ENCODE results near the gene MBL2. TPM values are rescaled to one million over a fixed set of nuclear protein-coding genes. Genes with fewer than 3 reads are reported as not detected.

Gene MBL2
- total RNA-seq (2021) (not detected in 3 replicates), Bru-seq, nascent RNA (not detected)
- long read RNA-seq, experiment 1, result 0 reads
- long read RNA-seq, experiment 2, result 0 reads
- long read RNA-seq, experiment 3, result 0 reads

DNA sequence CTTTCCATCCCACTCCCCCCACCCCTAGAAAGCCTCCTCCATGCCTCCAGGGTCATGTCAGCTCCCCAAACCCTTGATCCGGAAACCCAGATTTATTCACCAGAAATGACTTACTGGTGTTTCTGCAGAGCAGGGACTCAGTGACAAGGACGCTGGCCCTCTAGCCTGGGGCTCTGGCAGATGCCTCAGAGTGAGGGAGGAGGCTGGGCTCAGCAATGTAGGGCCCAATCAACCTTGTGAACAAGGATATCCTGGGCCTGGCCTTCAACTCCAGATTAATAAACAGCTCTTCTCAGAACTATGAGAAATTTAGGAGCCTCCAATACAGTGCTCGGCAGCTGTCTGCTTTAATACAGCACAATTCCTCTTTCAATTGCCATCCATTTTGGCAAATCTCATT lies at the start of gene MBL2:
Gene MBL2 (minus strand): TSS at position 162 of the 400 bp plus-strand sequence. CDS start 1,149 bp downstream, outside the sequence.
- no peaks in the 10 kb centered on the region for H3K36me3 Mint-ChIP-seq

GRCh38 chr10:52820309-52820708 lies 47.7 kb upstream of the MBL2 start:
- H3K27ac Mint-ChIP-seq, result no peak overlapping the region
- no peaks in the 10 kb centered on the region for H3K36me3 Mint-ChIP-seq
- ChIA-PET CTCF (no interaction called here), POLR2A (no interaction called here)
- ATAC-seq, result no peak
- no peaks in the 10 kb centered on the region for H3K27me3 Mint-ChIP-seq (ENCODE audit: low read depth)
- DNase-seq (ENCODE audit: low spot score), result no peak
- peaks cover 37% of the 10 kb centered on the region for H3K4me1 Mint-ChIP-seq
- H3K9me3 Mint-ChIP-seq, result no peaks in the 10 kb centered on the region
- no peak overlapping the region for H3K4me3 Mint-ChIP-seq
- TF ChIP-seq, protein P1, sequence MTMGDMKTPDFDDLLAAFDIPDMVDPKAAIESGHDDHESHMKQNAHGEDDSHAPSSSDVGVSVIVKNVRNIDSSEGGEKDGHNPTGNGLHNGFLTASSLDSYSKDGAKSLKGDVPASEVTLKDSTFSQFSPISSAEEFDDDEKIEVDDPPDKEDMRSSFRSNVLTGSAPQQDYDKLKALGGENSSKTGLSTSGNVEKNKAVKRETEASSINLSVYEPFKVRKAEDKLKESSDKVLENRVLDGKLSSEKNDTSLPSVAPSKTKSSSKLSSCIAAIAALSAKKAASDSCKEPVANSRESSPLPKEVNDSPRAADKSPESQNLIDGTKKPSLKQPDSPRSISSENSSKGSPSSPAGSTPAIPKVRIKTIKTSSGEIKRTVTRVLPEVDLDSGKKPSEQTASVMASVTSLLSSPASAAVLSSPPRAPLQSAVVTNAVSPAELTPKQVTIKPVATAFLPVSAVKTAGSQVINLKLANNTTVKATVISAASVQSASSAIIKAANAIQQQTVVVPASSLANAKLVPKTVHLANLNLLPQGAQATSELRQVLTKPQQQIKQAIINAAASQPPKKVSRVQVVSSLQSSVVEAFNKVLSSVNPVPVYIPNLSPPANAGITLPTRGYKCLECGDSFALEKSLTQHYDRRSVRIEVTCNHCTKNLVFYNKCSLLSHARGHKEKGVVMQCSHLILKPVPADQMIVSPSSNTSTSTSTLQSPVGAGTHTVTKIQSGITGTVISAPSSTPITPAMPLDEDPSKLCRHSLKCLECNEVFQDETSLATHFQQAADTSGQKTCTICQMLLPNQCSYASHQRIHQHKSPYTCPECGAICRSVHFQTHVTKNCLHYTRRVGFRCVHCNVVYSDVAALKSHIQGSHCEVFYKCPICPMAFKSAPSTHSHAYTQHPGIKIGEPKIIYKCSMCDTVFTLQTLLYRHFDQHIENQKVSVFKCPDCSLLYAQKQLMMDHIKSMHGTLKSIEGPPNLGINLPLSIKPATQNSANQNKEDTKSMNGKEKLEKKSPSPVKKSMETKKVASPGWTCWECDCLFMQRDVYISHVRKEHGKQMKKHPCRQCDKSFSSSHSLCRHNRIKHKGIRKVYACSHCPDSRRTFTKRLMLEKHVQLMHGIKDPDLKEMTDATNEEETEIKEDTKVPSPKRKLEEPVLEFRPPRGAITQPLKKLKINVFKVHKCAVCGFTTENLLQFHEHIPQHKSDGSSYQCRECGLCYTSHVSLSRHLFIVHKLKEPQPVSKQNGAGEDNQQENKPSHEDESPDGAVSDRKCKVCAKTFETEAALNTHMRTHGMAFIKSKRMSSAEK (CRISPR knock-in tag; IDR thresholded peaks at IDR 0.05; ENCODE audit: borderline replicate concordance), result no peak
- TF ChIP-seq, protein P2, sequence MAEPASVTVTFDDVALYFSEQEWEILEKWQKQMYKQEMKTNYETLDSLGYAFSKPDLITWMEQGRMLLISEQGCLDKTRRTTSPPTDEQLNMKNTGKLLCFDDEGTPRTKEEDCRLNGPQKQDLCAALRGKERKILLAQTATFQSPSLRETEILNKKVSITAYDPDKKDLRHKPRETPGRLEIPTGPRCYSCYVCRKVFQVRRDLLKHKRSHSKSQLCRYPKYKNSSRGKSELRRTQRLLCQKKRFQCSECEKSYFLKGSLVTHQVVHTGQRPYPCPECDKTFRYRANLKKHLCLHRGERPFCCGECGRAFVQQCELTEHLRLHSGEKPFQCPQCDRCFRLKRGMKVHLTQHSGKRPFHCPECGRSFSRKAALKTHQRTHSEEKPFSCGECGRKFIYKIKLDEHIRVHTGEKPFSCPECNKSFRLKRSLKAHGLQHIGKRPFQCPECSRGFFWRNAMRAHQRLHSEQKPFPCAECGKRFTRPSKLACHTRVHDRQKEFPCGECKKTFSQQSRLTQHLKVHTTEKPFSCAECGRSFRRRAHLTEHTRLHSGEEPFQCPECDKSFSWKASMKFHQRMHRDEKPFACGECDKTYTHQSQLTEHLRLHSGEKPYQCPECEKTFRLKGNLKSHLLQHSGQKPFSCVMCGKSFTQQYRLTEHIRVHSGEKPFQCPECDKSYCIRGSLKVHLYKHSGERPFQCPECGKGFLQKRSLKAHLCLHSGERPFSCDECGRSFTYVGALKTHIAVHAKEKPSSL (CRISPR knock-in tag; conservative IDR thresholded peaks at IDR 0.05), result no peak
- TF ChIP-seq E2F4 (CRISPR knock-in tag; IDR thresholded peaks at IDR 0.05; ENCODE audit: borderline replicate concordance, low read depth), result no peak
- TF ChIP-seq FOXP4 (CRISPR knock-in tag; IDR thresholded peaks at IDR 0.05), result no peak
- TF ChIP-seq ZNF317 (CRISPR knock-in tag; IDR thresholded peaks at IDR 0.05; ENCODE audit: borderline replicate concordance, low read depth), result no peak
- TF ChIP-seq, protein P3, sequence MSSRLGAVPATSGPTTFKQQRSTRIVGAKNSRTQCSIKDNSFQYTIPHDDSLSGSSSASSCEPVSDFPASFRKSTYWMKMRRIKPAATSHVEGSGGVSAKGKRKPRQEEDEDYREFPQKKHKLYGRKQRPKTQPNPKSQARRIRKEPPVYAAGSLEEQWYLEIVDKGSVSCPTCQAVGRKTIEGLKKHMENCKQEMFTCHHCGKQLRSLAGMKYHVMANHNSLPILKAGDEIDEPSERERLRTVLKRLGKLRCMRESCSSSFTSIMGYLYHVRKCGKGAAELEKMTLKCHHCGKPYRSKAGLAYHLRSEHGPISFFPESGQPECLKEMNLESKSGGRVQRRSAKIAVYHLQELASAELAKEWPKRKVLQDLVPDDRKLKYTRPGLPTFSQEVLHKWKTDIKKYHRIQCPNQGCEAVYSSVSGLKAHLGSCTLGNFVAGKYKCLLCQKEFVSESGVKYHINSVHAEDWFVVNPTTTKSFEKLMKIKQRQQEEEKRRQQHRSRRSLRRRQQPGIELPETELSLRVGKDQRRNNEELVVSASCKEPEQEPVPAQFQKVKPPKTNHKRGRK (CRISPR knock-in tag; IDR thresholded peaks at IDR 0.05; ENCODE audit: borderline replicate concordance), result no peak
- no peak for TF ChIP-seq RELA (CRISPR knock-in tag; IDR thresholded peaks at IDR 0.05; ENCODE audit: borderline replicate concordance)
- TF ChIP-seq NR3C1 (CRISPR knock-in tag; conservative IDR thresholded peaks at IDR 0.05; ENCODE audit: low read depth), result no peak
- no peak for TF ChIP-seq ZNF232 (CRISPR knock-in tag; IDR thresholded peaks at IDR 0.05)
- no peak for TF ChIP-seq FOXP1 (CRISPR knock-in tag; IDR thresholded peaks at IDR 0.05; ENCODE audit: borderline replicate concordance)
- TF ChIP-seq FOXJ3 (CRISPR knock-in tag; IDR thresholded peaks at IDR 0.05; ENCODE audit: borderline replicate concordance), result no peak
- TF ChIP-seq ZNF423 (CRISPR knock-in tag; IDR thresholded peaks at IDR 0.05), result no peak

More for the DNA sequence above, at the start of gene MBL2:
- Mint-ChIP-seq H3K4me1 (no peaks in the 10 kb centered on the region), H3K9me3 (no peaks in the 10 kb centered on the region), H3K27me3 (ENCODE audit: low read depth) (no peaks in the 10 kb centered on the region), H3K27ac (no peak within 1 kb of the TSS), H3K4me3 (no peak within 1 kb of the TSS)
- CTCF ChIA-PET, result no interaction called here
- POLR2A ChIA-PET, result no interaction called here
- ATAC-seq, result no peak
- no peak for TF ChIP-seq ZNF281 (CRISPR knock-in tag; IDR thresholded peaks at IDR 0.05)
- DNase-seq (ENCODE audit: low spot score), result no peak

Data from WTC11 (cell line).